HG03108 (cell line): ENCODE measurements around the gene LETMD1.
"Not testable (repeated sequence)": the region's sequence is repeated elsewhere in the genome, so short reads cannot be mapped to it uniquely, and the experiment has no call there.

Experiments
- ATAC-seq: cut with Tn5 transposase; IDR thresholded peaks from one replicate; pipeline ENCODE4 v1.9.1; 2021; ENCODE audit warnings: moderate library complexity; ENCODE audit not compliant: unreplicated experiment

Gene LETMD1

DNA sequence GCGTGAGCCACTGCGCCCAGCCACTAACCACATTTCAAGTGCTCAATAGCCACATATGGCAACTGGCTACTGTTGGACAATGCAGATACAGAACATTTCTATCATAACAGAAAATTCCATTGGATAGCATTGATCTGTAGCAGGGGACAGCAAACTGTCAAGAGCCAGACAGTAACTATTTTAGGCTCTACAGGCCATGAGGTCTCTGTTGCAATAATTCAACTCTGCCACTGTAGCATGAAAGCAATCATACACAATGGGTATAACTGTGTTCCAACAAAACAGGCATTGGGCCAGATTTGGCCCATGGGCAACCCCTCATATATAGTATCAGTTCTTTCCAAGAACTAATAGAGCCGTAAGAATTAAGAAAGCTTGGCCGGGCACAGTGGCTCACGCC, 27.3 kb downstream of the LETMD1 start:
- ATAC-seq = no peak

DNA sequence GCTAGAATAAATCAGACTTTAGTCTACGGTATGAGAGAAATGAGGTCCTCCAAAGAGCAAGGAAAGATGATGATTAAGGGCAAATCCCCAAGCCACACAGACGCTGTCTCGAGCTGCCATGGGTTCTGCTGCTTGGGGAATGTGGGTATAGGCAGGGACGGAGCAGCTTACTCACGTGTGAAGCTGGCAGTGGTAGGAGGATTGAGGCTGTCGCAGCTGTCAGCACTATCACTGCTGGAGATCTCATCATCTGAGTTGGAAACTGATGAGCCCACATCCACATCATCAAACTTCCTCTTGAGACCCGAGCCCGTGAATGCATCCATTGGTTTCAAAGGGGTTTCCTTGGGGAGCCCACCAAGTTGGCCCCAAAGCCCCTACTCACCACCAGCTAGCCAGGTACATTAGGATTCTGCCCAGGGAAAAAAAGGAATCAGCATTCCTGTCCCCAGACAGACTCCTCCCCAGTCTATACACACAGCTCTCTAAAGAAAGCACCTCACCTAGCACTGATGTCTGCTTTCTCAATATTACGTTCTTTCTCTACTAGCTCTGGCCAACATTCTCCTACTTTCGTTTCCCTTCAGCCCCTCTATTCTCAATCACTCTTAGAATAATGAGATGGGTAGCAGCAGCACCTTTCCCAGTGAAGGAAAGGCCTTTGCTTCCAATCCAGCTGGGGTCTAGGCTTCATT, 28.3 kb downstream of the LETMD1 start:
- ATAC-seq = no peak

DNA sequence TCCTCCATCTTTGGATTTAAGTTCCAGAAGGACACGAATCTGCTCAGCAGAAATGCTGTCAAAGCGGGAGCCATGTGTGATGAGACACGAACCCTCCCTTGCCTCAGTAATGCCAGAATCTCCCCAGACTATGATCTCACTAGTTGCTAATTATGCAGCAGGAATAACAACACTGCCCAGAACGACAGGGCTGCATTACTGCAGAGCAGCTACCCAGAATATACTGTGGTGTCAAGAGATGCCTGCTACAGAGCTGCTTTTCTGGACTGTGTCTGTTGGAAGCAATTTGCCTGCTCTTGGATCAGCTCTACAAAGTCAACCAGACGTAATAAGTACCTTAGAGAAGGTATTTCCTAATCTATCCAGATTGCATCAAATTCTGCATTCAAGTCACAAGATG, 29.8 kb downstream of the LETMD1 start:
- ATAC-seq = no peak

DNA sequence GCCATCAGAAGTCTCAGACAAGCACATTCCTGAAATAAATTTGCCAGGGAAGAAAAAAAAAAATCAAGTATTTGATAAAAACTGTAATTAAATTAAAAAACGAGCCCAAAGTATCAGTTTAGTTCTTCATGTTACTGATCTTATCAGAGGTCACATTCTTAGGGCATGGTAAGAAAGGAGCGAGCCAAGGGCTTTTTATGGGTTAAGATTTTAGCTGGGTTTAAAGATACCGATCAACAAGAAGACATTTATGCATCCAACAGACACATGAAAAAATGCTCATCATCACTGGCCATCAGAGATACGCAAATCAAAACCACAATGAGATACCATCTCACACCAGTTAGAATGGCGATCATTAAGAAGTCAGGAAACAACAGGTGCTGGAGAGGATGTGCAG, 30.2 kb downstream of the LETMD1 start:
- not testable (repeated sequence) for ATAC-seq

DNA sequence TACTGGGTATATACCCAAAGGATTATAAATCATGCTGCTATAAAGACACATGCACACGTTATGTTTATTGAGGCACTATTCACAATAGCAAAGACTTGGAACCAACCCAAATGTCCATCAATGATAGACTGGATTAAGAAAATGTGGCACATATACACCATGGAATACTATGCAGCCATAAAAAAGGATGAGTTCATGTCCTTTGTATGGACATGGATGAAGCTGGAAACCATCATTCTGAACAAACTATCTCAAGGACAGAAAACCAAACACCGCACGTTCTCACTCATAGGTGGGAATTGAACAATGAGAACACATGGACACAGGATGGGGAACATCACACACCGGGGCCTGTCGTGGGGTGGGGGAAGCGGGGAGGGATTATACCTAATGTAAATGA, 30.7 kb downstream of the LETMD1 start:
- ATAC-seq = not testable (repeated sequence)

DNA sequence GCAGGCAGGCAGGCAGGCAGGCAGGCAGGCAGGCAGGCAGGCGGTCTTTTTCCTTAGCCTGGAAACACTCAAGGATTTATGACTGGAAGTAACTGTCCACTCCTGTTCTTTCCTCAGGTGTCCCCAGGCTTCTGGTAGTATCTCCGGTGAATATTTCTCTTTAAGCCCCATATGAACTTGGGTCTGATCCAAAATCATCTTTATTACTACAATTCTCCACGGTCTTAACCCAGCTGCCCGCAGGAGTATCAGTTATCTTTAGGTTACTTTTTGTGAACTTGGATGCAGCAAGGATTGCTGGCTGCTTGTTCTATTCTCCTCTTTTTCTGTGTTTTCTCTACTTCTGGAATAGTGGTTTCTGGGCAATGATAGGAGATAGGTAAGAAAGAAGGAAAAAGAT, 32.0 kb downstream of the LETMD1 start:
- no peak for ATAC-seq

DNA sequence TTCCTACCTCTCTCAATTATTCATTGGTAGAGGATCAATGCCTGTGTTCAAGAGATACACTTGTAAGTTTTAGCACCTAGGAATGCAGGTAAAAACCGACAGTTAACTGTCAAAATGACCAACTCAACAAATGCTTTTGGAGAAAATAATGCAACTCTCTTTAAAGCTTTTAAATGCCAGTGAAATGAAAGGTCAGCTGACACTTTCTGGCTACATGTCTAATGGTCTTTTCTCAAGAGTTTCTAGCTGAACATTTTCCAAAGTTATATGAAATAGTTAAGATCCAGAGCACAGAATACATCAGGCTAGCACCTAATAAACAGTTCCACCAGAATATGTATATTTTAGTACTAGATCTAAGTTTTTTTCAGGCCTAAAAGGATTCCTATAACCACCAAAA, 33.3 kb downstream of the LETMD1 start:
- ATAC-seq = no peak

DNA sequence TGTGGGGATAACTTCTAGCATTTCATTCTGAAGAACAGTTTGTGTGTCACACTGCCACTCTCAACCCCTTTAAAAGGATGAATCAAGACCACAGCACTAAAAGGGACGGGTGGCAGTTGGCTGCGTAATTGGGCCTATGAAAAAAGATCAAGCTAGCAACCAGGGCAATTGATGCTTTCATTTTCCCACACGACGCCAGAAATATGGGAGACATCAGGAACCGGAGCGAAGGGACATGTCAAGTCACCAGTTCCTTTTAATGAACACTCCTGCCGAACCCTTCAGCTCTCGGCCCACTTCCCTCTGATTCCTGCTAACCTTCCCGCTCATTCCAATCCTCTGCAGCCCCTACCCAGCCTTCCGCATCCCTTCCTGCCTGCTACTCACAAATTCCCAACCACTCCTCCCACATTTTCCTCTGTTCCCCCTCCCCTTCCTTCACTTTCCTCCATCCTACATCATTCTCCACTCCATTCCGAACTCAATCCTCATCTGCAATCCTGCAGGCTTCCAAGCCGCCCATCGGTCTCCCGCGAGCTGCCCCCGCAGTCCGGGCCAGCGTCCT, 34.5 kb downstream of the LETMD1 start:
- ATAC-seq = no peak

DNA sequence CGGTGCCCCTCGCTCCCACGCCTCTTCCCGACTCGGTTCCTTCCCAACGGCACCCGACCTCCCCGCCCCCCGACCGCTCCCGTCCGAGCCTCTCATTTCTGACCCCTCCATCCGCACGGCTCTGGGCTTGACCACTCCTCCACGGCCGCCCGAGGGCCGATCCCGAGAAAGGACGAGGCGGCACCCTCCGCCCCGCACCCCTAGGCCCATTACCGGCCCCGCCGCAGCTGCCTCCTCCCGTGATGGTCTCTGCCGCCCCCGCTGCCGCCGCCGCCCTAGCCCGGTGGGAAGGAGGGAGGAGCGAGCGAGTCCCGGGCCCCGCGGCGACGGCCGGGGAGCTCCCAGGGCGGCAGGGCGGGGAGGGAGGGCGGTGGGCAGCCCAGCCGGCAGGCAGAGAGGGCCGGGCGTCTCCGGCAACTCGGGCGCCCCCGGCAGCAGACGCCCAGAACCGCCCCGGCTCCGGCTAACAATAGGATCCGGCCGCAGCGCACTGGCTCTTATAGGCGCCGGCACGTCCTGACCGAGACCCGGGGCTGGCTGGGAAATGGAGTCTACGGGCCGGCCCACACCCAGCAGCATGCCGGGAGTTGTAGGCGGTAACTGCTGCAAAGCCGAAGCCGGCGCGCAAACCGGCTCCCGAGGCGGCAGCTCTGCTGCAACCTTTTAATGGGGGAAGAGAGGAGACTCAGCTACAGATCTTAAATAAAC, 35.2 kb downstream of the LETMD1 start, which contains the start of gene CSRNP2:
Gene CSRNP2, minus strand, starts transcription at position 471 of the 708 bp plus-strand sequence. CDS start 7,035 bp downstream, outside the sequence.
- ATAC-seq = peak; percentile 98

DNA sequence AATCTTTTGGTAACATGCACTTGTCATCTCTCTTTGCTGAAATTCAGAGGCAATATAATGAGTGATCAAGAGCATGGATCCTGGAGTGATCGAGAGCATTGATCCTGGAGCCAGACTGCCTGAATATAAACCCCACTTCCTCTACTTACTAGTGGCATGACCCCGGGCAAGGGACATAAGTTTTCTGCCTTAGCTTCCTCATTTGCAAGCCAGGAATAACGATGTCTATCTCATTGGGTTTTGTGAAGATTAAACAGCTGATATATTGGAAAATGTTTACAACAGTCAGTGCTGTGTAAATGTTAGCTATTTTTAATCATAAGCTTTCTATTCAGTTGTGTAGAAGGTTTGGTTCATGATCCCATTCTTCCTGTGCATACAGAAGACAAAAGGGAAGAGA, 37.6 kb downstream of the LETMD1 start:
- ATAC-seq = no peak

DNA sequence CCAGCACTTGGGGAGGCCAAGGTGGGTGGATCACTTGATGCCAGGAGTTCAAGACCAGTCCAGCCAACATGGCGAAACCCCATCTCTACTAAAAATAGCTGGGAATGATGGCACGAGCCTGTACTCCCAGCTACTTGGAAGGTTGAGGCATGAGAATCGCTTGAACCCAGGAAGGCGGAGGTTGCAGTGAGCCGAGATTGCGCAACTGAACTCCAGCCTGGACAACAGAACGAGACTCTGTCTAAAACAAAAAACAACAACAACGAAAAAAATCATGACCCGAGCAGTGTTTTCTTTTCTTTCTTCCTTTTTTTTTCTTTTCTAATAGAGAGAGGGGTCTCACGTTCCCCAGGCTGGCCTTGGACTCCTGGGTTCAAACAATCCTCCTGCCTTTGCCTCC, 38.8 kb downstream of the LETMD1 start:
- no peak for ATAC-seq

DNA sequence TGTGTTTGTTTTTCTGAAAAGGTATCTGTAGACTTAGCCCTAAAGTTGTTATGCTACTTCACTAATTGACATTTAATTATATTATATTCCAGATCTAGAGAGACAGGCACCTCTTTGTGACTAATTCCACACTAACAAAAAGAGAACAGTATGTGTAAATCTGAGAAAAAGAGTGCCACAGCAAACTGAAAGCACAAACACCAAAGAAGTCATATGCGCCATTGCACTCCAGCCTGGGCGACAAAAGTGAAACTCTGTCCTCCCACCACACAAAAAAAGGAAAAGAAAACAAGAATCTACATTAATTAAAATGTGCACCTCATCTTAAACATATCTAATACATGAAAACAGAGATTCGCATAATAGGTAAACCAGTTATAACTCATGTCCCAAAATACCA, 39.7 kb downstream of the LETMD1 start:
- no peak for ATAC-seq

DNA sequence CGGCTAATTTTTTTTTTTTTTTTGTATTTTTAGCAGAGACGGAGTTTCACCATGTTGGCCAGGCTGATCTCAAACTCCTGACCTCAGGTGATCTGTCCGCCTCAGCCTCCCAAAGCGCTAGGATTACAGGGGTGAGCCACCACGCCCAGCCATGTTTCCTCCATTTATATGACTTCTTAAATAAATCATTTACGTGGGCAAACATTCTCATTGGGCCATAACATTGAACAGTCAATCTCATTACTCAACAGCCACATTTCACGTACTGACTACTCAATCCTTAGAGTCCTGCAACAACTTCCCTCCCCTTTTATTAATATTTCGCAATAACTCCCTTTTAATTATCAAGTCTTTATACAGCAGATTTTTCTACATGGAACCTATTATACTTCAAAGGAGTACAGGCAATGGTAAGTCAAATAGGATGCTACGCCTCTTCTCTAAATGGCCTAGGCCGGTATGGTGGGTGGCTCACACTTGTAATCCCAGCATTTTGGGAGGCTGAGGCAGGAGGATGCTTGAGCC, 42.6 kb downstream of the LETMD1 start:
- ATAC-seq = no peak

DNA sequence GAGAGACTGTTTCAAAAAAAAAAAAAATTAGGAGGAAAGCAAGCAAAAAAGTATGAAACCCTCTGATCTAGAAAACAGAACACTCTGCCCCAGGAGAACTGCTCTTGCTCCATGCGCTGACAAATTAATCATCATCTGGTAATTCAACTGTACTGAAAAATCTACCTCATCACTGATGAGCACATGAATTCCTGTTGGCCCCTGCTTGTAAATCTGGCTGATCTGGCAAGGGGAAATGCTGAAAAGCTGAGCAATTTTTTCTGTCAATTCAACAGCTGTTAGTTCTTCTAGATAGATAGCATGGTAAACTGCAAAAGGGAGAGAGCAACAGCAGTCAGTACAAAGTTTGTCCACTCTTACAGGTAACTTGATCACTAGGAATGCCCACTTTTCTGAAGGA, 50.5 kb downstream of the LETMD1 start:
- no peak for ATAC-seq

DNA sequence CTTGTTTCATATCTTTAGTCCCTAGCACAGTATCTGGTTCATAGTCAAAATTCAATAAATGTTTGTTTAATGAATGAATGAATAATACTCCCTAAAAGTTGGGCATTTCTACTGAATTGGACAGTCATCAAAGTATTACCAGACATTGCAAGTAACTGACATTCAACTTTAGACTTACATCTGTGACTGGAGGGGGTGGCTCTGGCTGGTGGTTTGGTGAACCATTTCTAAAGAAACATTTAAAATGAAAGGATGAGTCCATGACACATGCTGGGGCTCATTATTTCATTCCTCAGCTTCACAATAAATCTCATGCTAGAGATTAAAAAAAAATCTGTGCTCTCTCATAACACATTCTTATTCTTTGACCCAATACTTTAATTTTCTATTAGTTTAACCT, 55.9 kb downstream of the LETMD1 start:
- ATAC-seq = no peak

DNA sequence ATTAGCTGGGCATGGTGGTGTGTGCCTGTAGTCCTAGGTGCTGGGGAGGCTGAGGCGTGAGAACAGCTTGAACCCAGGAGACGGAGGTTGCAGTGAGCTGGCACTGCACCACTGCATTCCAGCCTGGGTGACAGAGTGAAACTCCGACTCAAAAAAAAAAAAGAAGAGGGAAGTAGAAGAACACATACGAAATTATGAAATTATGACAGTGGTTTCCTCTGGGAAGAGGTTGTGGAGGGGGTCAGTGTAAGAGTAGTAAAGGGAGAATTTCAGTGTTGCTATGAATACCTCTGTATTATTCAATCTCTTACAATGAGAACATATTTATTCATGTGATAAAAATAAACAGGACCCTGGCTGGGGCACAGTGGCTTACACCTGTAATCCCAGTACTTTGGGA, 60.0 kb downstream of the LETMD1 start:
- ATAC-seq = no peak
